ENCODE results near the gene SPATC1L.
A peak's percentile ranks its signal among the peaks of the same experiment; 100 is the strongest.
"Not testable (repeated sequence)": the region's sequence is repeated elsewhere in the genome, so short reads cannot be mapped to it uniquely, and the experiment has no call there.

The SPATC1L gene

DNA sequence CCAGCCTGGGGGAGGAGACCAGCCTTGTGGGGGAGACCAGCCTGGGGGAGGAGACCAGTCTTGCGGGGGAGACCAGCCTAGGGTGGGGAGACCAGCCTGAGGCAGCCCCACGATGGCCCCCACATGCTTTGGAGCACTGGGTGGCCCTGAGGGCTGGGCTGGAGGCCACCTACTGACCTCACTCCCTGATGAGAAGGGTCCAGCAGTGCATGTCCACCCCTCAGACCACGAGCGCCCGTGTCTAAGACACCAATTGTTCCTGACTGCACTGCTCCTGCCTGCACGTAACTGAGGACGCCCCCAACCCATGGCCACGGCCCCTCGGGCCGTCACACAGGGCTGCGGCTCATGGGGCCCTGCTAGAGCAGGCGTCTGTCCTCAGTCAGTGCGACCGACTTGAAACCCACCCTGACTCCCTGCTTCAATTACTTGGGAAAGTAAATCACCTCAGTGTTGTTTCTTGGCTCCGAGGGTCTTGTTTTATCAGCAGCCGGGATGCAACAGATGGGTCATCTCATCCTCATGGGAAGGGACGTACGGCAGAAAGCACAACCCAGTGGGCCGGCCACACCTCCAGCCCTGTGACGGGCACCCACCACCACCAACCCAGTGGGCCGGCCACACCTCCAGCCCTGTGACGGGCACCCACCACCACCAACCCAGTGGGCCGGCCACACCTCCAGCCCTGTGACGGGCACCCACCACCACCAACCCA is at the start of gene SPATC1L:
Gene SPATC1L (minus strand): TSS at position 550 of the 715 bp plus-strand sequence. CDS start 1,643 bp downstream, outside the sequence.
- DNase-seq = peak; percentile 80

DNA sequence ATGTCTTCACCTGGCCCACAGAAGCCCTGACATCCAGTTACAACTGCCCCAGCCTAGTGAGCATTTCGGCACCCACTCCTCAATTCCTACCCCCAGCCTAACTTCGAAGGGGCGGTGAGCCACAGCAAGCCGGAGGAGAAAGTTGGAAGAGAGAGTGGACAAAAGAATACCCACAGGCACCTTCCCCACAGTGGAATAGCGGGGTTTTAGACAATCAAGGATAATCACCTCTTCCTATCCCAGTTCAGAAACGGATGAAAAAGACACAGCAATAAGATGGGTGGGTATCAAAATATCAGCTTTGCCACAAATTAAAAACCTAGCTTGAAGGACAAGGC is 45.6 kb upstream of the SPATC1L start:
- no peak for DNase-seq

DNA sequence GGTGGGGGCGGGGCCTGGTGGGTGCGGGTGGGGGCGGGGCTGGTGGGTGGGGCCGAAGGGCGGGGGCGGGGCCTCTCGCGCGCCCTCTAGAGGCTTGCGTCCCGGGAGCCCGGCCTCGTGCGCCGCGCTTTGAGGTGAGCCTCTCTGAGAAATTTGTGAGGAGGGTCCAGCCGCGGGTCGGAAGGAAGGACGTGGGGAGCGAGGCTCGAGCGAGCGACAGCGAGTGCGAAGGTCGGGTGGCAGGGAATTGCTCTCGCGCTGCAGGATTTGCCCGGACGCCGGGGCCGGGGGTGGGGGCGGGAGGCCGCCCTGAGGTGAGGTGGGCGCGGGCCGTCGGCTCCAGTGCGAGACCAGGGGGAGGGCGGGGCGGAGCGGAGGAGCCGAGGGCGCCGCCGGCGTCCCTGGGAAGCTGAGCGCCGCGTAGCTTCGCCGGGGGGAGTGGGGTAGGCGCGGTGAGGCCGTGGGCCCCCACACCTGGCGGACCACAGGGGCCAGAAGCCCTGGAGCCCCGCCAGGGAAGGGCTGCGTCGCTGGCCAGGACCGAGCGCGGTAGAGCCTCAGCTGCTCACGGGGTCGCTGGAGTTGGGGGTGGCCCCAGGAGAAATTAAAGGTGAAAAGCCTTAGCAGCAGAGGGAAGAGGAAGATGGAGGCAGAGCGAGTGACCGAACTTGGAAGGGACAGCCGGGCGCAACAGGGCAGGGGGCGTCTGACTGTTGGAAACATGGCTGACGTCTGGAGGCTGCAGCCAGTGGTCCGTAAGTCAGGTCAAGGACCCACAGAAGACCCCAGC is 45.1 kb upstream of the SPATC1L start:
- peak; percentile 75 for DNase-seq

DNA sequence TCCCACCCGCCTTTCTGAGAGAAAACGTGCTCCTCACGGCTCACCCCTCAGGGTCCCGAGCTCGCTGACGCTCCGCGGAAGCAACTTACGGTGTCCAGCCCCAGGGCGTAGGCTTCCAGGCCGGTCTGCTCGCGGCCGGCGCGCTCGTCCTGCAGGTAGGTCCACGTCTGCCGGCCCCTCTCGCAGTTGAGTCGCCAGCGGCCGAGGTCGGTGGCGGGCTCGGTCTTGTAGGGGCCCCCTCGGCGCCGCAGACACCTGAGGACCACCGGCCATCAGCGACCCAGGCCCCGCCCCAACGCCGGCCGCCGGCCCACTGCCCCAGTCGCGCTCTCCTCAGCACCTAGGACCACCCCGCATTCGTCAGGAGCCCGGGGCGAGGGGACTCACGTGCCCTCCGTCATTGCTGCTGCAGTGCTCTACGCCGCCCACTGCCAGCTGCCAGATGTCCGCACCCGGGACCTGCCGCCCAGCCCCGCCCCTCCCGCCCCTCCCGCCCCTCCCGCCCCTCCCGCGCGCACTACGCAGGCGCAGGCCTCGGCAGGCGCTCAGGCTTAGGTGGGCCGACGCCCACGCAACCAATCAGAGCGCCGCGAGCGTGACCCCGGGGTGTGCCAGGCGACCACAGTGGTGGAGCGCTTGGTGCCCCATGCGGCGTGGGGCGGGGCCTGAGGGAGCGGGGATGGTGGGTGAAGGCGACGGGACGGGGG is 44.2 kb upstream of the SPATC1L start, which contains the start of gene LSS:
Gene LSS (minus strand): TSS at position 430 of the 707 bp plus-strand sequence. CDS start 29 bp downstream, at position 401.
- DNase-seq = peak; percentile 98

DNA sequence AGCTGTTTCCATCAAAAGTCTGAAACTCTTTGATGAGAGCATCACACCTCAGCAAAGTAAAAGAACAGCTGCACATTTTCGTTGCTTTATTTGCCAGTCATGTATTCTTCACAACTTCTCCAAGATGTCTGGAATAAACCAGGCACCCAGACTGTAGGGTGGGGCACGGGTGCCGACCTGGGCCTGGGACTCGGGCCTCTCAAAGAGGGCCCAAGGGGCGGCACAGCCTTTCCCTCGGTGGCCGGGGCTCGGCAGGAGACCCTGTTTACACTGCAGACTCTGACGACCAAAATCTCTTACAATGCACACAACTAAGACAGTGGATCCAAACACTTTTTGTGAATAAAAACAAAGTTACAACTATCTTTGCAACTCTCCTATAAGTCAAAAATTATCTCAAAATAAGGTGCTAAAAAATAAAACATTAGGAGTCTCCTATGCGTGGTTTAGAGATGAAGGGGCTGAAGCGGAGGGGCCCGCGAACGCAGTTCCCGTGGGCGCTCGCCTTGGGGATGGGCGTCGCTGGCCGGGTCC is 43.6 kb upstream of the SPATC1L start:
- no peak for DNase-seq

DNA sequence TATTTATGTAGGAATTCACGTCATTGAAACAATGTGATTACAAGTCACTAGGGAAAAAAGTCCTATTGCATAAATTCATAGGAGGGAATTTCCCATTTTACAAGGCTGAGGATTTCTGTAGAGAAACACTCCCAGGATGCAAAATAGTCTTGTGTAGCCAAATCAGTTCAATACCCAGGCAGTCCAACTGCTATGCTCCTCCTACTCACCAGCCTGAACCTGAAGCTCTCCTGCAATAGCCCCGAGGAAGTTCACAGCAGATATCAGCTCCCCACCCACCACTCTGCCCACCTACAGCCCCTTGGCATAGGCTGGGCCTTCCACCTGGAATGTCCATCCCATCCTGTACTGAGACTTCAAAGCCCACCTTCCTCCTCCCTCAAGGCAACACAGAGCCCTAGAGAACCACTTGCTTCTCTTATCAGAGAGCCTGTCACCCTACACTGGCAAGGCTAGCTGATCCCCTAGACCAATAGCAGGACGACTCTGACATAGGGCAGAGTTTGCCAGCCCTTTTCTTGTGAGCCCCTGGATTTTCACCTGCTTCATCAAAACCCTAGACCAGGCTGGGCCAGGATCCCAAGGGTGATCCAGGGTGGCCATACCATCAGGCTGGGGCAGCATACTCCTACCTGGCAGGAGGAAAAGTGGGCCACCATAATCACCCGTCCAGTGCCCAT is 42.8 kb upstream of the SPATC1L start:
- DNase-seq = no peak

DNA sequence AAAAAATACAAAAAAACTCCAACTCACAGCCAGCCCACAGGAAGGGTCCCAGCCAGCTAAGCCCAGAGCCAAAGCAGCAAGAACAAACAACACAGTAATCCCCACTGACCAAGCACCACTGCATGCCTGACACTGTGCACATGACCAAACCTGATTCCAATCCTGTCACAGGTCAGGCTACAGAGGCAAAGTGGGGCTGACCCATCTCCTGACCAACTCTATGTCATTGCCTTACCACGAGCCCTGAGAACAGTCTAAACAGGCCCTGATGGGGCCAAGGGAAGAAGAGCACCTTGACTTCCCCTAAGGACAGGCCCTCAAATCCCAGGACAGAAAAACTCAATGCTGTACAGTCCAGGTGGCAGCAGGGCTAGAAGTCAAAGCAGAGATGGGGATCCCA is 41.9 kb upstream of the SPATC1L start:
- no peak for DNase-seq

DNA sequence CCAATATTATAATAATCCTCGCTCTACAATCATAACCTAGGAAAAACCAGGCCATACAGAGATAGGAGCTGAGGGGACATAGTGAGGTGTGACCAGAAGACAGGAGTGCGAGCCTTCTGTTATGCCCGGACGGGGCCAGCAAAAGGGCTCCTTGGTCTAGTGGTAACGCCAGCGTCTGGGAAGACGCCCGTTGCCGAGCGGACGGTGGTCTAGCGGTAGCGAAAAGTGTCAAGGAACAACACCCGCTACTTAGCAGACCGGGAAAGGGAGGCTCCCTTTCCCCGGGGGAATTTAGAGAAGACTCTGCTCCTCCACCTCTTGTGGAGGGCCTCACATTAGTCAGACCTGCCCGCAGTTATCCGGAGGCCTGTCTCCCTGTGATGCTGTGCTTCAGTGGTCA is 39.4 kb upstream of the SPATC1L start:
- not testable (repeated sequence) for DNase-seq

DNA sequence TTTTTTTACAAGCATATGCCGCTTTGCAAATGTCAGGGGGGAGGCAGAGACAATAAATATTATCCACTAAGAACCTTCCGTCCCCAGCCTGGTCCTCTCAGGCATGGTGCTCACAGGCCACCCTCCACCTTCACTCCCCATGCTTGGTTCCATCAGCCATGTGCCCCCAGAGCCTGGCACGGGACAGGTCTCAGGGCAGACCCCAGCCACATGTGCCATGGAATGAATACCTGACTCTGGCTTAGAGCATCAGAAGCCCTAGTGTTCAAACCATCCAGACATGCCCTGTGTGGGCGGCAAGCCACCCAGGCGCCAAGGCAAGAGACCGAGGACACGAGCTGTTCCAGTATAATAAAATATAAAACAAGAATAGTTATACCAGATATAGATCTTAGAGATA is 39.0 kb upstream of the SPATC1L start:
- no peak for DNase-seq

DNA sequence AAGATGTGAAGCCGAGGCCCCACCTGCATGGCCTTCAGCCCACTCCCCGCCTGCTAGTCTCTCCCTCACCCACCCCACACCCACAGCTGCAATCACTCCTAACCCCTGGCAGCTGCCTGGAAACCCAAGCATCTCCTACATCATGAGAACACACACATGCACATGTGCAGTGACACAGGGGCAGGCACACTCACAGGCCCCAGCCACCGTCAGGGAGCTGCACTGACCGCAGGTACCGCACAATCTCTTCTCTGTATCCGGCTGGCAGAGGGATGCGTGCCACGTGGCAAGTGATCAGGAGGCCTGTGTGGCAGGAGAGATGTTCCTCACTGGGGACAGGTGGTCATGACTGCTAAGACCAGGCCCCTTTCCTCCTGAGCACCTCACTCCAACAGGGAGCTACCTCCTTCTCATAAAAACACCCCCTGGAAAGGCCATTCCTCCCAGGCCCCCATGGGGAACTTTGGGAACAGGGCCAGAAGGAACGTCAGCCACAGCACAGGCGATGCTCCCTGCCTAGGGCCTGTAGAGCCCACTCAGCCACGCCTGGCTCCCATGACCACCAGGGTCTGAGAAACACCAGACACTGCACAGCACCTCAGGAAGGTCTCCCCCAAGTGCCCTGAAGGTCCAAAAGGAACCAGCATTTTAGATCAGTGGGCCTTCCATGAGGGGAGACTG is 38.3 kb upstream of the SPATC1L start:
- DNase-seq = no peak

DNA sequence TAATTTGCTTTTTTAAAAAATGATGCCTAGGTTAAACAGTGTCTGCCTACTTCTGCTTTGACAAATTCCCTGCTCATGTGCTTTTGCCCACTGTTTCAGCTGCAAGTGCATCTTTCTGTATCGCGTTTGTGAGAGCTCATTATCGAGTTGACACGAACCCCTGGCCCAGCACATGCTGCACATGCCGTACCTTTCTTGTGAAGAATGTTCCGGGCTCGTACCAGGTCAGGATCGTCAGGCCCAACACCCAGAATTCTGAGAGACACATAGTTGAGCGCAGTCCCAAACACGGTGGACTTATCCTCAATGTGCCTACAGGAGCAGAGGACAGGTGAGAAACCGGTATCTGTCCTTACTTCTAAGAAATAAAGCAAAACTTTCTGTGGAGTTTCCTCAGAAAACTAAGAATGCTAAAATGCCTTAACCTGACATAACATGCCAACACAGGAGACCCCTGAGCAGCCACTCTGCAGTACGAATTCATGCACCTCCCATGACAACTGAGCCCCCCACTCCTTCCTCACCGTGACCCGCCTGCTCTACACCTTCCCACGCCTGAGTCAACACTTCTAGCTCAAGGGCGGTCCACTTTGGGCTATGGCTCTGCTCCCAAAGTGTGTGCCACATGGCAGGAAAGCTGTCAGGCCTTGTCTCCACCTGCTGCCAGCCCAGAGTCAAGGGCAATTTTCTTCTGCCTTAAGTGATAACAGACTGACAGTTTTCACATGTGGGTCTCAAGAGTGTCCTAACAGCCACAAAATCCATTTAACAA is 37.6 kb upstream of the SPATC1L start:
- DNase-seq = no peak

DNA sequence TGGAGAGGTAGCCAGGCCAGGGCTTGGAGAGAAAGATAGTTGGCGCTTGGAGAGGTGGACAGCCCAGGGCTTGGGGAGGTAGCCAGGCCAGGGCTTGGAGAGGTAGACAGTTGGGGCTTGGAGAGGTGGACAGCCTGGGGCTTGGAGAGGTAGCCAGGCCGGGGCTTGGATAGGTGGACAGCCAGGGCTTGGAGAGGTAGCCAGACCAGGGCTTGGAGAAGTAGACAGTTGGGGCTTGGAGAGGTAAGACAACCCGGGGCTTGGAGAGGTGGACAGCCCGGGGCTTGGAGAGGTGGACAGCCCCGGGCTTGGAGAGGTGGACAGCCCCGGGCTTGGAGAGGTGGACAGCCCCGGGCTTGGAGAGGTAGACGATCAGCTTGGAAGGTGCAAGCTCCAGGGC is 36.6 kb upstream of the SPATC1L start:
- DNase-seq = no peak

DNA sequence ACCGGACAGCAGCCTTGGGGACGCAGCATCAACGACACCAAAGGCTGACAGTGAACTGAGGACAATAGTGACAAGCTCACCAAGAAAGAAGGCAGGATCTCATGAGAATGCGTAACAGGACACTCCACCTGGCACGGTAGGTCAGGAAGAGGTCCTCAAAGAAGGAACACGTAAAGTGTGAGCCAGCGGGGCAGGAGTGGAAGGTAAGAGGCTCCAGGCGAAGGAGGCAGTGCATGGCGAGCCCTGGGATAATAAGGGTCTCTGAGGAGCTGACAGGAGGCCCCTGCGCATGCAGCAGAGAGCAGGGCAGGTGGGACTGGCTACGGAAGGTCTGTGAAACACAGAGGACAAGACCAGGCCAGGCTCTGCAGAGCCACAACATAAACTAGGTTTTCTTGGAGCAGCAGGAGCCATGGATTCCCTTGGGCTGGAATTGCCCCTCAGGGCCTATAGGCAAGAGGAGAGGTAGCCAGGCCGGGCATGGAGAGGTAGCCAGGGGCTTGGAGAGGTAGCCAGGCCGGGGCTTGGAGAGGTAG is 36.1 kb upstream of the SPATC1L start:
- no peak for DNase-seq

DNA sequence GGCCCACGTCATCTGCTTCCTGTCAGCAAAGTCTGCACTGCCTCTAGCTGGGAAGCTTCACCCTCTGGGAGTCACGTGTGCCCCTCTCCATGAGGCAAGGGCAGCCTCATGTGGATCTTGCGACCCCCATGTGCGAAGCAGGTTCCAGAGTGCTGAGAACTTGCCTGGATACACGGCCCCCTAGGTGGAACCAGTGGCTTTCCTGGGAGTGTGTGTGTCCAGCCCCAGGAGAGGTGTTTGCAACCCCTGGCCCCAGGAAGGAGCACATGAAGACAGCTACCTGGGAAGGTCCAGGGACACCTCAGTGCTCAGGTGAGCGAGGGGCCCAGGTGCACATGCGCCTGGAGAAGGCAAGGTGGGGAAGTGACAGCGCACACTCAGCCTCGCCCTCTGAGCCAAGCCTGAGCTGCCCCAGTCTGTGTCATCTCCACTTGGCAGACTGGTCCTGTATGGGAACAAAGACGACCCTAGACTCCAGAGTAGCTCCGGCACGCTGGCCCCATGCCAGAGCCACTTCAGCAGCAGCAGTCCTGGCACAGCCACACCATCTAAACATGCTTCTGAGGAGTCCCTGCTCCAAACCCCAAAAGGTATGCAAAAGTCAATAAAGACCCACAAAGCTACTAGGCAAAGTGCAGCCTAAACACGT is 35.5 kb upstream of the SPATC1L start:
- peak; percentile 5 for DNase-seq

DNA sequence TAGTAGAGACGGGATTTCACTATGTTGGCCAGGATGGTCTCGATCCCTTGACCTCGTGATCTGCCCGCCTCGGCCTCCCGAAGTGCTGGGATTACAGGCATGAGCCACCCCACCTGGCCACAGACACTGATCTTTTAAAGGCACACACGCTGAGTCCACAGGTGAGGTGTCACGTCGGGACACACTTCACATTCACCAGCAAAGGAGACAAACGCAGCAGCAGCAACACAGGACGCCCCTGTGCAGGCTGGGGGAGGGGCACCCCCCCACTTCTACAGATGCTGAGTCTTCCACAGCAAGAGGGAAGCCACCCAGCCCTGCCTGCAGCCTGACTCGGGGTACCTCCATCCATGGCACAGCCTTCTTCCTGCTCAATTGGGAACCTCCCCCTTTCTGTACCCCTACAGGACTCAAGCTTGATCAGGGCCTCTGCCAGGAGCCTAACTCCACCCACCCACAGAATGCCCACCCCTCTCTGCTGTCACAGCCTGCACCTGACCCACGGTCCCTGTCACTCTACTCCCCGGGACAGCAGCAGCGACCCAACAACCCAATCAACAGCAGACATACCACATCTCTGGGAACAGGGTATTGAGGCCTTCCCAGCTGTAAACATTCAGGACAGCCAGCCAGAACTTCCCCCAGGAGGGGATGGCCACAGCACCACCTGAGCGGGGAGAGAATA is 34.8 kb upstream of the SPATC1L start:
- no peak for DNase-seq

DNA sequence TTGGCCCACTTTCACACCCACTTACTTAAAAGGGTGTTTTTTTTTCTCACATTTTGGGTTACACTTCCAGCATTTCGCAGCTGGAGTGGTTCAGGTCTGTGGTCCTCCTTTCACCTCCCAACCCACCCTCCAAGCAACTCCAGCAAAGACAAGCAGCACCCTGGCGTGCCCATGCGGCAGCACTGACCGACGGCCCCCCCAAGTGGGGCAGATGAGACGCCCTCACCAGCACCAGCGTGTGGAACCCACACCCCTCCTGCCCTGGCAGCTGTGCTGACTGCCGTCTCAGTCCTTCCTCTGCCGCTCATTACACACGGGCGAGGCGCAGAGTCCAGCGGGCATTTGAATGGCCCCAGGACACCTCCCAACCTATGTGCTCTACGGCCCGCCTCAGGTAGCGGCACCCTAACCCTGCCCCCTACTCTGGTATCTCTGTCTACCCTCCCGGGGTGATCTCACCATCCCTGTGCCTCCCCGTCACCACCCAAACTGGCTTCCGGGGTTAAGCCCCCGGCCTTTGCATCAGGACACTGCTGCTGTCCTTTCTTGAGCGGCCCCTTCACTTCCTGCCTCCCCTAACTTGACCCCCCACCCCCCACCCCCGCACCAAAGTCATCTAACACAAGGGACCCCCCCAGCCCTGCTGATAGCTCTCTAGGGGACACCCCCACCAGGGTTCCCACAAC is 33.4 kb upstream of the SPATC1L start:
- no peak for DNase-seq

DNA sequence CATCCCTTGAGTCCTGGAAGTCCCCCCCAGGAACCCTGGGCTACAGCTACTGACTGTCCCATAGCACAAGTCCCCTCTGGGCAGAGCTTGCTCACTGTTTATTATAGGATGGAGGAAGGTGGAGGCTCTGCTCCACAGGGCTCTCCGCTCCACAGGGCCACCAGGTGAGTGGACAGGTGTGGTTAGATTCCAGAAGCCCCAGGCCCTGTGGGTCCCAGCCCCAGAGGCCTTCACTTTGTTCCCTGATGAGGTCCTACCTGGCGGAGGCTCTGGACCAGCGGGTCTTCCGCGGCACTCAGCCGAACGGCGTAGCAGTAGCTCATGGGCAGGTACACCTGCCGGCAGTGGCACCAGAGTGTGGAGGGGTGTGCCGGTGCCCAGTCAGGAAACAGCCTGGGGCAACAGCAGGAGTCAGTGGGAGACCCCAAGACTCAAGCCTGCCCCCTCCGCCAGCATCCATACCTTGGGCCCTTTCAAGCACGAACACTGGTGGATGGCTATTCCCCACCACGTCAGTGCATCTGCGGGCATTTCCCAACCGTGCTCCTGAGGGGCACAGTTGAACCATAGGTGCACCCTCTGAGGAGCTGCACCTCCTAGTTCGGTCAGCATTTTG is 32.0 kb upstream of the SPATC1L start:
- no peak for DNase-seq

DNA sequence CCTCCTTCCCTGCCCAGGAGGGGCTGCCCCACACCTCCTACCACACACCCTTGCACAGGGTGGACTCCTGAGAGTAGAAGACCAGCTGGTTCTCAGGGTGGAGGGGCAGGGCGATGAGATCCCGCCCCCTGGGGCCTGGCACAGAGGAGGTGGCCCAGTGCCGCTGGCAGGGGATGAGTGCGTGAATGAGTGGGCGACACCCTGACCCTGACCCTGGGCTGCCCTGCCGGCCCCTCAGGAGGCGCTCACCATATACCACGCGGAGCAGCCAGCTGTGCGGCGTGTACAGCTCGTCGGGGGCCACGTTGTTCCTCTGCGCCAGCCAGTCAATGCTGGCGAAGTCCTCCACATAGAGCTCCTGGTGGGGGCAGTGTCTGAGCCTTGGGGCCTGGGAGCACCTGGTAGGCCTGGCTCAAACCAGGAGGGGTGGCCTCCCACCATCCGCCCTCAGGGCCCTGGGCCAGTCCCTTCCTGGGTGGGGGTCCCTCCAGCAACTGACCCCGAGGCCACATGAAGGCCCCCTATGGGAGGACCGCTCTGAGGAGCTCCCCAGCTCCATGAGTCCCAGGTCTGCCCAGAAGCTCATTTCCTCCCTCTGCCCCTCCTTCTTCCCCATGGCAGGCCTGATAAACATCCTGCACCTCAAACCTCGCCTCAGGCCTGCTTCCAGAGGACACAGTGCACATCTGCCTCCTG is 31.3 kb upstream of the SPATC1L start:
- DNase-seq = no peak

Measured in DMS53 (cell line).